Activated T-helper 2 cell treated with anti-CD3 and anti-CD28 coated beads, Interferon-gamma antibody, Interleukin-2, Interleukin-4, amounts not matched to agents 10 μg/mL and 5 μg/mL and 100 μg/mL, durations not matched to agents 14 hours and 24 hours and 36 hours (primary cell): ENCODE measurements around the gene XIRP1. TPM values are rescaled to one million over a fixed set of nuclear protein-coding genes. Genes with fewer than 3 reads are reported as not detected.

Experiments used
- total RNA-seq: library from RNA; stranded (reverse); gene quantifications from 2 replicates; pipeline ENCODE4 v1.2.3, GENCODE V29; 2022

Gene XIRP1
- total RNA-seq, 1 donor from 2014 or later: 4.3 TPM

Other genes with a start within 250 kb of the XIRP1 start
- gene SCN11A, start 140.7 kb downstream of the XIRP1 start, total RNA-seq: 0.02 TPM in 2 replicates
- gene WDR48, start 140.6 kb downstream of the XIRP1 start, total RNA-seq: 35.1 and 38.6 TPM in 2 replicates
- 31.8 and 32.6 TPM in 2 replicates for gene GORASP1, start 85.0 kb downstream of the XIRP1 start, total RNA-seq
- 0.55 TPM in 2 replicates for gene TTC21A, start 84.9 kb downstream of the XIRP1 start, total RNA-seq
- 54.0 and 55.4 TPM in 2 replicates for gene CSRNP1, start 39.0 kb downstream of the XIRP1 start, total RNA-seq
- gene CX3CR1, start 87.4 kb upstream of the XIRP1 start, total RNA-seq: 0.48 and 0.52 TPM in 2 replicates
- gene CCR8, start 137.1 kb upstream of the XIRP1 start, total RNA-seq: 11.3 and 12.2 TPM in 2 replicates
- 35.5 and 37.5 TPM in 2 replicates for gene SLC25A38, start 190.8 kb upstream of the XIRP1 start, total RNA-seq
- gene RPSA, start 214.1 kb upstream of the XIRP1 start, total RNA-seq: 2,053 and 2,074 TPM in 2 replicates